Activated T-cell treated with anti-CD3 and anti-CD28 coated beads for 1 hour (primary cell): ENCODE results near the gene PRSS1.

Experiments
- DNase-seq: peaks from one replicate; pipeline ENCODE4 v3.0.0-alpha.2; 2020; ENCODE audit warnings: low read depth

PRSS1 gene

GRCh38 chr7:142795339-142795863 lies 46.1 kb downstream of the PRSS1 start:
- DNase-seq: peak; percentile 58

- DNase-seq: no peak
Observed at GRCh38 chr7:142796001-142796500, 46.8 kb downstream of the PRSS1 start.

GRCh38 chr7:142796501-142797390 lies 47.5 kb downstream of the PRSS1 start:
- DNase-seq: no peak

GRCh38 chr7:142797391-142798377 lies 48.4 kb downstream of the PRSS1 start:
- DNase-seq: no peak

GRCh38 chr7:142798451-142799436 lies 49.5 kb downstream of the PRSS1 start:
- DNase-seq: no peak

GRCh38 chr7:142799437-142799835 lies 50.2 kb downstream of the PRSS1 start:
- no peak for DNase-seq

- no peak for DNase-seq
Observed at GRCh38 chr7:142800088-142800487, 50.8 kb downstream of the PRSS1 start.

GRCh38 chr7:142800699-142801260 lies 51.5 kb downstream of the PRSS1 start:
- DNase-seq: no peak

GRCh38 chr7:142801601-142802295 lies 52.5 kb downstream of the PRSS1 start:
- no peak for DNase-seq

- DNase-seq: no peak
Observed at GRCh38 chr7:142802301-142802700, 53.0 kb downstream of the PRSS1 start.
